NK-92 (cell line): ENCODE results near the gene ANXA4.

Experiments
- DNase-seq: peaks from one replicate; lab custom pipeline; 2025; ENCODE audit not compliant: unreplicated experiment; lab: John Stamatoyannopoulos, UW

ANXA4 gene

DNA sequence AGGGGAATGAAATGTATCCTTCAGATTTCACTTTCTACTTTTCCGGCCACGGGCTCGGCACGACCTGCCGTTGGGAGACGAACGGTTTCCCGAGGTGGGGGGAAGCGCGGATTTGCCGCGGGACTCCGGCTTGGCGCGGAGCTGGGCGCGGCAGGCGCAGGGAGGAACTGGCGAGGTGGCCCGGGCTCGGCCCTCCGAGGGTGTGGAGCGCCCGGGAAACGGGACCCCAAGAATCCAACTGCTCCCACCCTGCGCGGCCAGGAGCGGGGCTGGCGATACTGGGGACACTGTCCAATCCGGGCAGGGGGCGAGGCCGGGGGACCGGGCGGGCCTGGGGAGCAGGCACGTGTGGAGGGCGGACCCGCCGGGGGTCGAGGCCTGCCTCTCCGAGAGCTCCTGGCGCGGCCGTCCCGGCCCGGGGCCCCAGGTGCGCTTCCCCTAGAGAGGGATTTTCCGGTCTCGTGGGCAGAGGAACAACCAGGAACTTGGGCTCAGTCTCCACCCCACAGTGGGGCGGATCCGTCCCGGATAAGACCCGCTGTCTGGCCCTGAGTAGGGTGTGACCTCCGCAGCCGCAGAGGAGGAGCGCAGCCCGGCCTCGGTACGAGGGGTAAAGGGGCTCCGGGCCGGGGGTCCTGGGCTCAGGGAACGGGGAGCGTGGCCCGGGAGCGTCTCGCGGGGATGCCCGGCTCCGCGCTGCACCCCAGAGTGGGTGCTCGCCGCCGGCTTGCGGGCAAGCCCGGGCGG lies at the start of gene ANXA4:
Gene ANXA4 (plus strand): TSS at position 560 of the 747 bp plus-strand sequence. CDS start 39,432 bp downstream, outside the sequence.
- no peak for DNase-seq

- no peak for DNase-seq
These were observed 49.5 kb upstream of the ANXA4 start for GRCh38 chr2:69692424-69692823.

DNA sequence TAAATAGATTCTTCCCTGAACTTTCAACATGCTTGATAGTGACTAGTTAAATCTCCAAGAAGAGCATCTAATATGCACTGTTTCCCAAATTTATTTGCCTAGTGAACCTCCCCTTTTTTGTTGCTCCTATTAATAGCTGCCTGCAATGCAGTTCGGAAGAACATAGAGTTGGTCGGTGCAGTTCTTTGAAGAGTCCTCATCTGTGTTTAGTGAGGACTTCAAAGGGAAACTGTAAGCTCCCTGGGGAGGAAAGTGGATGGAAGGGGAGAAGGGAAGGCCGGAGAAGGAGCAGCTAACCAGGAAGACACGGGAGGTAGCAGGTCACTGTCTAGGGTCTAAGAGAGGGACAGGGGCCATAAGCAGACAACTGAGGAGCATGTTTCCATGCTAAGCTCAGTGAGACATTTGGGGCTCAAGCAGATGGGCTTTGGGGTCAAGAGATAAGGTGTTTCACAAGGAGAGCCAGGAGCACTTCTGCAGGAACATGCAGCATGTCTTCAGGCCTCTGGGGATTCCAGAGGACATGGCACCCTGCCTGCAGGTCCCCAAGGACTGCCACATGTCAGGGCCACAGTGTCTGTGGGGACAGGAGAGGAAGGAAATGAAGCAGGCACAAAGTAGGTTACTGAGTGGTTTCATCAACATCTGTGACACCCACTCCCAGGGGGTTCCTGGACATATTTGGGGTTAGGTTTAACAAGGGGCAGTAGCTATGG lies 48.7 kb upstream of the ANXA4 start:
- DNase-seq: no peak

DNA sequence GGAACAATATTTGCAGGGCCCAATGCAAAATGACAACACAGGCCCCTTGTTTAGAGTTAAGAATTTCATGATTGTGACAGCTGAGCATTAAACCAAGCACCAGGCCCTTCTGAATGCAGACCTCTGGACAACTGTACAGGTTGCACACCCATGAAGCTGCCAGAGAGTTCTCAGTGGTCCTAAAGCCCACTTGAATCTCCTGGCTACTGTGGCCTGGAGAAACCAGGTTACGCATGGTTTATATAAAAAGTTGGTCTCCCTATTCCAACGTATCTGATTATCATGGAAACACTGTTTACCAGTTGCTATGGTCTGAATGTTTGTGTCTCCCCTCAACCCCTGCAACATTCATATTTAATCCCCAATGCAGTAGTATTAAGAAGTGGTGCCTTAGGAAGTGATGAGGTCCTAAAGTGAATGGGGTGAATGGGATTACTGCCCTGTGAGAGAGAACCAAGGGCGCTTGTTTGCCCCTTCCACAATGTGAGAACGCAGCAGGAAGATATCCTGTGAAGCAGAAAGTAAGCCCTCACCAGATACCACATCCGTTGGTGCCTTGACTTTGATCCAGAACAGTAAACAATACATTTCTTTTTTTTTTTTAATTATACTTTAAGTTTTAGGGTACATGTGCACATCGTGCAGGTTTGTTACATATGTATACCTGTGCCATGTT lies 48.0 kb upstream of the ANXA4 start:
- no peak for DNase-seq

- no peak for DNase-seq
These were observed 46.8 kb upstream of the ANXA4 start for GRCh38 chr2:69694894-69695849.

GRCh38 chr2:69695850-69696216 lies 46.1 kb upstream of the ANXA4 start:
- DNase-seq: no peak

- no peak for DNase-seq
These were observed 41.6 kb upstream of the ANXA4 start for GRCh38 chr2:69700381-69700780.

DNA sequence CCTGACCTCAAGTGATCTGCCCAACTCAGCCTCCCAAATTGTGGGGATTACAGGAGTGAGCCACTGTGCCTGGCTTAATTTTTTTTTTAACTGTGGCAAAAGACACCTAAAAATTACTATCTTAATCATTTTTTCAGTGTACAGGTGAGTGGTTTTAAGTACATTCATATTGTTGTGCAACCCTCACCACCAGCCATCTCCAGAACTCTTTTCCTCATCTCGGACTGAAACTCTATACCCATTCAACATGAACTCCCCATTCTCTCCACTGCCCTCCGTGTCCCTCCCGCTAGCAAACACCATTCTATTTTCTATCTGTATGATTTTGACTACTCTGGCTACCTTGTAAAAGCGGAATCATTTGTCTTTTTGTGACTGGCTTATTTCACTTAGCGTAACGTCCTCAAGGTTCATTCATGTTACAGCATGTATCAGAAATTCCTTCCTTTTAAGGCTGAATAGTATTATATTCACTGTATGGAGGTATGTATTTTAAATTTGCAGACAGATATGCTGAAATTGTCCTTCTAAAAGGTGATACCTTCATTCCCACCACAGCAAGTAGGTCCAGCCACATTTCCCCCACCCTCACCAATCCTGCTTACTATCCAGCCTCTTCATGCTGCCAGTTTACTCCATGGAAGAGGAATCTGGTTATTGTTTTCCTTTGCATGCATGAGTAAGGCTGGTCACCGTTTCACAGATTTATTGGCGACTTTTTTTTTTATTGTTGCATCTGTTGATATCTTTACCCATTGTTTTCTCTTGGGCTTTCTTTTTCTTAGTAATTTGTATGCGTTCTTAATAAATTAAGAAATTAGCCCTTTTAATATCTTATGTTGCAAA lies 40.6 kb upstream of the ANXA4 start:
- no peak for DNase-seq

- no peak for DNase-seq
These were observed 38.7 kb upstream of the ANXA4 start for GRCh38 chr2:69703189-69703588.

GRCh38 chr2:69704446-69704845 lies 37.5 kb upstream of the ANXA4 start:
- DNase-seq: no peak

- DNase-seq: no peak
These were observed 32.6 kb upstream of the ANXA4 start for GRCh38 chr2:69709290-69709689.

DNA sequence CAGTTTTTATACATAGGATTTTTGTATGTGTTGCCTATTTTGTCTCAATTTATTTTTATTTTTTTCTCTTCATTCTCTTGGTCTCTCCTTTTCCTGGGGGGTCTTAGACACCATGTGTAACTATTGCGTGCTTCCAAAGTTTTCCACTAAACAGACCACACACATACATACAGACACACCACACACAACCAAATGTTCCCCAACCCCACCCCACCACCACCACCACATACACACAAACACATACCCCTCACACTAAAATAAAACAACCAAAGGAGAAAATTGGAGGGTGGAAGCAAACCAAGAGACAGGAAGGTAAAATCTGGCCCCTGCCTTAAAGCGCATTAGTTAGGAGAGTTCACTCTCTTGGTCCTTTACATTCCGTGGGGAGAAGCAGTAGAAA lies 30.0 kb upstream of the ANXA4 start:
- DNase-seq: no peak

- no peak for DNase-seq
These were observed 27.9 kb upstream of the ANXA4 start for GRCh38 chr2:69714024-69714423.

GRCh38 chr2:69714539-69715220 lies 27.3 kb upstream of the ANXA4 start:
- peak; percentile 29 for DNase-seq

GRCh38 chr2:69715964-69716363 lies 26.0 kb upstream of the ANXA4 start:
- DNase-seq: no peak

DNA sequence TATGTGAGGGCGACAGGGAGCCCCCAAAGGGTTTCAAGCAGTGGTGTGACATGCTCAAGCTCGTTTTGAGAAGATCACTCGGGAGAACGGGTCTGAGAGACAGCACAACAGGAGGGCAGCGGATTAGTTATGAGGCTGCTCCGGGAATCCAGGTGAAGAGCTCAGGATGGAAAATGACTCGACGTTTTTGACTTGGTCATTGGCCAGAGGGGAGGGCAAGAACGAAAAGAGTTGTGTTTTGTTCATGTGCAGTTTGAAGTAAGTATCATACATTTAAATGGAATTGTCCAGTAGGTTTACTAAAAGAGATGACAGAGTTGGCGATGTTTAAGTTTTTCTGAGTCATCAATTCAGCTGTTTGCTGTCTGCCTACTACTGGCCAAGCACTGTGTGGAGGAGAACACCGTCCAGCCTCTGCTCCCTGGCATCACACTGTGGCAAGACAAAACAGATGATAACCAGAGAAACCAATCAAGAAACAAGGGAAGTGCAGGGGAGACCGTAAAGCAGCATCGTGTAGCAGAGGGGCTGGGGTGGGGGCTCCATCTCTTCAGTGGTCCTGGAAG lies 25.3 kb upstream of the ANXA4 start:
- no peak for DNase-seq

DNA sequence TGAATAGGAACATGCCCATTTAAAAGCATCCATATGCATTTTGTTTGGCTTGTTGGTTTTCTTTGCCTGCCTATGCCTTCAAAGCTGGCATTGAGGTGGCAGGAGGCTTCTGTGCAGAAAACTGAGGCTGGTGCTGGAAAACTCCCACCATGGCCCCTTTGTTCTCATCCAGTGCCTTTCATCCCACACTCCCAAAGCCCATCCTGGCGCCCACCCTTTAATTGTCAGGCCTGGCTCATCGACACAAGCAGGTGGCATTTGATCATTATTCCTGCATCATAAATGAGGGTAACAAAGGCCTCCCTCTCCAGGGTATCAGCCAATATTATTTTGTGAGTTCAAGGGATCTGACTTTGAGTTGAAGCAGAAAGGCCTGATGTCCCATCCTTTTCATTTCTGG lies 24.7 kb upstream of the ANXA4 start:
- no peak for DNase-seq

- DNase-seq: no peak
These were observed 24.1 kb upstream of the ANXA4 start for GRCh38 chr2:69717861-69718273.

DNA sequence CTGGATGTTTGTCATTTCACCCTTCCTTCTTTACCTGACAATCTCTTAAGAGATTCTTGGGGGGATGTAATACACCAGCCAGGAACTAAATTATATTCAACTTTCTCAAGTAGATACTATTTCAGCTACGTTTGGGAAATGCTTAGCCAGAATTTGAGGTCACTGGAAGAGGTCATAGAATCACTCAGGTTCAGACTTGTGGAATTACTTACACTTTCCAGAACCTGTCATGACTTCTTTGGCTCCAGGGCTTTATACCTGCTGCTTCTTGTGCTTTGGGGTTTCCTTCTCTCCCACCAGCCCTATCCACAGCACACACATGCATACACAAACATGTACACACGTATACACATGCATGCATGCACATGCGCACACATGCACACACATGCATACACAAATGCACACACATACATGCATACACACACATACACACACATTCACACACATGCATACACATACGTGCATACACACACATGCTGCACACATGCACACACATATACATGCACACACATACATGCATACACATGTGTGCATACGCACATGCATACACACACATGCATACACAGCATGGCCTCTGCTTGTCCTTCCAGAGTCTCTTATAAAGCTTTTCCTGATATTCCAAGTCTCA lies 23.5 kb upstream of the ANXA4 start:
- DNase-seq: no peak
